GM12873 (cell line): Measurements from ENCODE around the gene CA5B.

ENCODE experiments used
- TF ChIP-seq, protein P1 (sequence below): IDR thresholded peaks from 2 replicates; pipeline ENCODE4 v1.5.1; 2012; ENCODE audit warnings: low read depth, mild to moderate bottlenecking, moderate library complexity, low read length, control low read depth; ENCODE audit not compliant: insufficient read depth; ENCODE audit errors: missing control alignments

Gene CA5B

DNA sequence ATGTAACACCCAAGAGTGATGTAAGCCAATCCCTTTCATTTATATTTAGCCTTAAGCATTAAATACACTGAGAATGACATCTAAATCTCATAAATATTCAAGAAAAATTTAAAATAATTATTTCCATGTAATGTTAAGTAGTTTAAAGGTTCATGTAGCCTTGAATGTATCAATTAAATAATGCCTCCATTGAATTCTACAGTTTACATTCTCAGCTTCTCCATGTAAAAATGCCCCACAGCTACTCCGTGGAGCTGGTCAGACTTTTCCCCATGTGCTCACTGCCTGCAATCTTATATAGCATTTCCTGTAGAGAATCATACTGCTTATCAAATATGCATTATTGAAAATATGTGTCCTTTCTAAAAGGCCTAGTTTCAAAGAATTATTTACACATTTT, 91.1 kb downstream of the CA5B start:
- TF ChIP-seq, protein P1, sequence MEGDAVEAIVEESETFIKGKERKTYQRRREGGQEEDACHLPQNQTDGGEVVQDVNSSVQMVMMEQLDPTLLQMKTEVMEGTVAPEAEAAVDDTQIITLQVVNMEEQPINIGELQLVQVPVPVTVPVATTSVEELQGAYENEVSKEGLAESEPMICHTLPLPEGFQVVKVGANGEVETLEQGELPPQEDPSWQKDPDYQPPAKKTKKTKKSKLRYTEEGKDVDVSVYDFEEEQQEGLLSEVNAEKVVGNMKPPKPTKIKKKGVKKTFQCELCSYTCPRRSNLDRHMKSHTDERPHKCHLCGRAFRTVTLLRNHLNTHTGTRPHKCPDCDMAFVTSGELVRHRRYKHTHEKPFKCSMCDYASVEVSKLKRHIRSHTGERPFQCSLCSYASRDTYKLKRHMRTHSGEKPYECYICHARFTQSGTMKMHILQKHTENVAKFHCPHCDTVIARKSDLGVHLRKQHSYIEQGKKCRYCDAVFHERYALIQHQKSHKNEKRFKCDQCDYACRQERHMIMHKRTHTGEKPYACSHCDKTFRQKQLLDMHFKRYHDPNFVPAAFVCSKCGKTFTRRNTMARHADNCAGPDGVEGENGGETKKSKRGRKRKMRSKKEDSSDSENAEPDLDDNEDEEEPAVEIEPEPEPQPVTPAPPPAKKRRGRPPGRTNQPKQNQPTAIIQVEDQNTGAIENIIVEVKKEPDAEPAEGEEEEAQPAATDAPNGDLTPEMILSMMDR = no peak

DNA sequence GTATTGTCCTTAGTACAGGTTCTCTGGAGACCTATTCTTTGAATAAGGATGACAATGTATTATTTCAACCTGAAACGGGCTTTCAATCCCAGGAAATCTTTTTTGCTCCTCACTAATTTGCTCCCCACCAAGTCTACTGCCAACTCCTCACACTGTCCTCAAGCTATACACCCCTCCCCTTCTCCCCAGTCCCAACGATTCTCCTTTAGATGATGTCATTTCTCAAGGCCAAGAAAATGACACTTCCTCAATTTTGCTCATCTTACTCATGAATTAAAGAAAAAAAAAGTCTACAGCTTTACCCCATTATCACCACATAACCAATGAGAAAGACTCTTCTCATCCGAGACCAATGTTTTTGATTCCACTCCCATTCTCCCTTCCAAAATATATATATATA, 96.0 kb downstream of the CA5B start:
- TF ChIP-seq, protein P1 = no peak

DNA sequence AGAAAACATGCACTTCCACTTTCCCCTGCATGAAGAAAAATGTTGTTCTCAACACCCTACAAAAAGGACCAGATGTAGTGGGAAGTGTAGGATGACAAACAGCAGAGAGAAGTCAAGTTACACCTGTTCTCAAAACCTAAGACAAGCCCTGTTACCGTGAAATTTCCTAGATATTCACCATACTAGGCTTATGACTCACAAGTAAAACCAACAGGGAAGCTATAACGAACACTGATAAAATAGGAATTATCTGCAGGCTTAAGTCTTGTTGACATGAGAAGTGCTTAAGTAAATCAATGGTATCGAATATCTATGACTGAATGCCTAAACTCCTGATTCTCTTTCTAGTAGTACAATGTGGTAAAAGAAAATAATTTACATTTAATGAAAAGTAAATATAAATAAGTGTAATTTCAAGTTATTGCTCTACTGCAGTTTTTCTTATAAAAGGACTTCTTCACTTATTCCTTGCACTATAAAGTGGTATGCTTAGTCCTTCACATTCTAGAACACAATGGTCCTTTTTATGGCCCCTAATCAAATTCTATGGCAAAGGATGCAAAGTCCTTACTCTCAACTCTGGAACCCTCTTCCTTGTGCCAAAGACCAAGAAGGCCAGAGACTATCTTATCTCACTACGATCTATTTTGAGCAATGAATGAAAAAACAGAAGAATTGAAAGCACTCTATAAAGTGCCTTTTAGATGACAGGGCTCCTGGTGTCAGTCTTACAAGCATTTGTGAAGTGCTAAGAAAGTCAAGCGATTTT, 96.9 kb downstream of the CA5B start:
- TF ChIP-seq, protein P1 = no peak
